ENCODE data around the gene SLCO1B1. TPM values are rescaled to one million over a fixed set of nuclear protein-coding genes. Genes with fewer than 3 reads are reported as not detected.

SLCO1B1 gene
- total RNA-seq, 6 experiments from 2014 or later, result not detected

DNA sequence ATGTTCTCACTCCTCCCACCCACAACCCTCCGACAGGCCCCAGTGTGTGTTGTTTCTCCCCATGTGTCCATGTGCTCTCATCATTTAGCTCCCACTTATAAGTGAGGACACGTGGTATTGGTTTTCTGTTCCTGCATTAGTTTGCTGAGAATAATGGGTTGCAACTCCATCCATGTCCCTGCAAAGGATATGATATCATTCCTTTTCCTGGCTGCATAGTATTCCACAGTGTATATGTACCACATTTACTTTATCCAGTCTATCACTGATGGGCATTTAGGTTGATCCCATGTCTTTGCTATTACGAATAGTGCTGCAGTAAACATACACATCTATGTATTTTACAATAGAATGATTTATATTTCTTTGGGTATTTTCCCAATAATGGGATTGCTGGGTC lies 126.2 kb downstream of the SLCO1B1 start:
- no peaks in the 10 kb centered on the region for H3K9me3 Mint-ChIP-seq
- DNase-seq, result no peak
- H3K4me1 Mint-ChIP-seq (ENCODE audit: low read depth), result no peaks in the 10 kb centered on the region
- no peak overlapping the region for H3K27ac Mint-ChIP-seq
- no peaks in the 10 kb centered on the region for H3K36me3 Mint-ChIP-seq (ENCODE audit: low read depth)
- H3K4me3 Mint-ChIP-seq, result no peak overlapping the region
- 0 out of 2 replicates have a peak, but pooled peaks cover 1% of the 10 kb centered on the region for H3K27me3 Mint-ChIP-seq (ENCODE audit: insufficient read depth)
- TF ChIP-seq, protein P1, sequence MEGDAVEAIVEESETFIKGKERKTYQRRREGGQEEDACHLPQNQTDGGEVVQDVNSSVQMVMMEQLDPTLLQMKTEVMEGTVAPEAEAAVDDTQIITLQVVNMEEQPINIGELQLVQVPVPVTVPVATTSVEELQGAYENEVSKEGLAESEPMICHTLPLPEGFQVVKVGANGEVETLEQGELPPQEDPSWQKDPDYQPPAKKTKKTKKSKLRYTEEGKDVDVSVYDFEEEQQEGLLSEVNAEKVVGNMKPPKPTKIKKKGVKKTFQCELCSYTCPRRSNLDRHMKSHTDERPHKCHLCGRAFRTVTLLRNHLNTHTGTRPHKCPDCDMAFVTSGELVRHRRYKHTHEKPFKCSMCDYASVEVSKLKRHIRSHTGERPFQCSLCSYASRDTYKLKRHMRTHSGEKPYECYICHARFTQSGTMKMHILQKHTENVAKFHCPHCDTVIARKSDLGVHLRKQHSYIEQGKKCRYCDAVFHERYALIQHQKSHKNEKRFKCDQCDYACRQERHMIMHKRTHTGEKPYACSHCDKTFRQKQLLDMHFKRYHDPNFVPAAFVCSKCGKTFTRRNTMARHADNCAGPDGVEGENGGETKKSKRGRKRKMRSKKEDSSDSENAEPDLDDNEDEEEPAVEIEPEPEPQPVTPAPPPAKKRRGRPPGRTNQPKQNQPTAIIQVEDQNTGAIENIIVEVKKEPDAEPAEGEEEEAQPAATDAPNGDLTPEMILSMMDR (IDR thresholded peaks at IDR 0.05), result no peak

DNA sequence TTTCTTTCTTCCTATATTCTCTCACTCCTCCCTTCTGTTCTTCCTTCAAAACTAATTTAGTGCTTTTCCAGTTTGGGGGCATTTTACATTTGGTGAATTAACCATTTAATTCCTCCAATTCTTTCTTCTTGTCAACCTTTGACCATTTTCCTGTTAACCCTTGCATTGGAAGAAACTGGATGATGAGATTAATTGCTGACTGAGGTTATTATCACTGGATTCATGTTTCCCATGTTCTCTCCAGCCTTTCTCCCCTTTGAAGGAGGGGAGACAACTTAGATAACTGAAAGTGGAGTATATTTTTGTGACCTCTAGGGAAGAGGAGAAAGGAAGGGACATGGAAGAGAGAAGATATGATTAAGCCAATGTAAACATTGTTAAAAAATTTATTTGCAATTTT lies 133.2 kb downstream of the SLCO1B1 start:
- no peak for DNase-seq
- TF ChIP-seq, protein P1 (IDR thresholded peaks at IDR 0.05), result no peak
- Mint-ChIP-seq H3K4me3 (no peak overlapping the region), H3K27me3 (ENCODE audit: insufficient read depth) (no peaks in the 10 kb centered on the region), H3K27ac (no peak overlapping the region), H3K9me3 (no peaks in the 10 kb centered on the region; the same call in 1 of the 2 replicates), H3K4me1 (ENCODE audit: low read depth) (no peaks in the 10 kb centered on the region), H3K36me3 (ENCODE audit: low read depth) (no peaks in the 10 kb centered on the region)

DNA sequence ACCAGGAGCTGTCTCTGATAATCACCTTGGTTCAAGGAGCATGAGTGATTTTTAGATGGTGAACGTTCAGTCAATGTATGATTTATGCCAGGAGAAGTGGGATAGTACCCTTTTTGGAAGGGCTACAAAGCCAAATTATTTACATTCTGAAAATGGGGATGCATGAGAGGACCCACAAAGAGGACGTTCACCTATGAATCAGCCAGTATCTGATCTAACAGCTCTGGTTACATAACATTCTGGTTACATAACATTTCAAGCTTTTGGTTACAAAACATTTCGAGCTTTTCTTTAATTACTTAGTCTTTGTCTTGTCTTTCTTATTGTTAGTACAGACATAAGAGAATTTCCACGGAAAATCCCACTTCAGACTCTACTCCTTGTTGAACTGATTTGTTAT lies 134.9 kb downstream of the SLCO1B1 start:
- TF ChIP-seq, protein P1 (IDR thresholded peaks at IDR 0.05), result no peak

DNA sequence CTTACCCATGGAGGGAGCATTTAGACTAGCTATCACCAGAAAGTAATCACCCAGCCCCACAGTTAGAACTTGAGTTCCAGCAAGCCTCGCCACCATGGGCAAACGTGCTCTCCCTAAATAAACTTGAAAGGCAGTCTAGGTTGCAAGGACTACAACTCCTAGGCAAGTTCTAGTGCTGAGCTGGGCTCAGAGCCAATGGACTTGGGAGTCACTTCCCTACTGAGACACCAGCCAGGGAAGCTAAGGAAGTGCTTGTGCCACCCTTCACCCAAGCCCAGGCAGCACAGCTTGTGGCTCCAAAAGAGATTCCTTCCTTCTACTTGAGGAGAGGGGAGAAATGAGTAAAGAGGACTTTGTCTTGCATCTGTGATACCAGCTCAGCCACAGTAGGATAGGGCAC lies 145.8 kb downstream of the SLCO1B1 start:
- no peak overlapping the region for H3K27ac Mint-ChIP-seq
- TF ChIP-seq, protein P1 (IDR thresholded peaks at IDR 0.05), result no peak
- H3K36me3 Mint-ChIP-seq (ENCODE audit: low read depth), result no peaks in the 10 kb centered on the region
- no peaks in the 10 kb centered on the region for H3K4me1 Mint-ChIP-seq (ENCODE audit: low read depth)
- DNase-seq, result no peak
- H3K27me3 Mint-ChIP-seq (ENCODE audit: insufficient read depth), result no peaks in the 10 kb centered on the region
- H3K9me3 Mint-ChIP-seq, result no peaks in the 10 kb centered on the region; the same call in 1 of the 2 replicates
- H3K4me3 Mint-ChIP-seq, result no peak overlapping the region

More for the DNA sequence above, 134.9 kb downstream of the SLCO1B1 start:
- no peak overlapping the region for H3K27ac Mint-ChIP-seq
- no peaks in the 10 kb centered on the region for H3K27me3 Mint-ChIP-seq (ENCODE audit: insufficient read depth)
- H3K36me3 Mint-ChIP-seq (ENCODE audit: low read depth), result no peaks in the 10 kb centered on the region
- no peak for DNase-seq
- no peaks in the 10 kb centered on the region; the same call in 1 of the 2 replicates for H3K9me3 Mint-ChIP-seq
- no peaks in the 10 kb centered on the region for H3K4me1 Mint-ChIP-seq (ENCODE audit: low read depth)
- no peak overlapping the region for H3K4me3 Mint-ChIP-seq

Other genes with a start within 250 kb of the SLCO1B1 start
- gene SLCO1A2, start 203.7 kb downstream of the SLCO1B1 start, total RNA-seq (2021; fragmentation: NEBNext Ultra II Directional; extraction: Animal tissue kit (Norgen Biotek cat#: 25700)), result not detected
- not detected for gene IAPP, start 241.7 kb downstream of the SLCO1B1 start, total RNA-seq (2021; fragmentation: NEBNext Ultra II Directional; extraction: Animal tissue kit (Norgen Biotek cat#: 25700))